GM23248 (cell line): Measurements from ENCODE around the gene DPP6.

Experiments
- EZH2 ChIP-seq: fragments of 200-600 bp; sonication (generic); IDR thresholded peaks from 2 replicates; pipeline ENCODE4 v1.6.1; 2018; ENCODE audit warnings: antibody characterized with exemption, mild to moderate bottlenecking; ENCODE audit not compliant: insufficient read depth, poor library complexity, severe bottlenecking
- EZH2phosphoT487 ChIP-seq: fragments of 200-600 bp; sonication (generic); IDR thresholded peaks from 2 replicates; pipeline ENCODE4 v1.6.1; 2018; ENCODE audit warnings: antibody characterized with exemption, moderate library complexity, mild to moderate bottlenecking, low read depth; ENCODE audit not compliant: insufficient read depth

DNA sequence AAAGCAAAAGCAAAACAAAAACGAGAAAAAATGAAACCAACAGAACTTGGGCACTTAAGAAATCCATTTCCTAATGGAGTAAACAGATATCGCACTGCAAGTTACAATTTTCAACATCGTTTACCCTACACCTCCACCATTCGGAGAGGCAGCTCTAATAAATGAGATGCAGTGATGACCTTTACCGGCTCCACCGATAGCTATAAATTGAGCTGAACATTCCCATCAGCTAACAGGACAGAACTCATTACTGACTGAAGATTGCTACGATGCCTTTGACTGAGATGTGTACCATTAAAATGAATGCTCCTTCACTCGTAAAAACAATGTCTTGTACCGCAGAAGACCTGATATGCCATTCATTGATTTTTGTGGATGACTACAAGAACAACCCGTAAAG, 465.6 kb downstream of the DPP6 start:
- TF ChIP-seq EZH2phosphoT487 (no peak), EZH2 (no peak)
